ENCODE data around the gene VKORC1L1. TPM values are rescaled to one million over a fixed set of nuclear protein-coding genes. Genes with fewer than 3 reads are reported as not detected.
A peak's percentile ranks its signal among the peaks of the same experiment; 100 is the strongest.

Gene VKORC1L1
- total and polyA plus RNA-seq, 2 of the 8 experiments (the other 6 are each of a cell fraction or from before 2014, with no cell fraction given), result 12.7 to 45.3 TPM

GRCh38 chr7:65981965-65982792 is 109.3 kb downstream of the VKORC1L1 start, which contains the start of gene GUSB (continued):
- TF ChIP-seq CHD7 (IDR thresholded peaks at IDR 0.05; ENCODE audit: insufficient replicate concordance, low read length) (no peak), CHD2 (IDR thresholded peaks at IDR 0.05; ENCODE audit: low read length) (0 out of 2 replicates have a peak, but pooled peaks have one; percentile 32), SRF (IDR thresholded peaks at IDR 0.05; ENCODE audit: low read depth, low read length) (no peak), JUN (IDR thresholded peaks at IDR 0.05; ENCODE audit: low read depth, low read length) (no peak), EGR1 (IDR thresholded peaks at IDR 0.05; ENCODE audit: borderline replicate concordance, low read depth, low read length) (peak; percentile 45; the same call in 1 of the 2 replicates), SP4 (IDR thresholded peaks at IDR 0.05; ENCODE audit: low read length) (0 out of 2 replicates have a peak, but pooled peaks have one; percentile 47), RAD21 (IDR thresholded peaks at IDR 0.05 in 1 of 2, conservative IDR thresholded peaks at IDR 0.05 in 1 of 2; ENCODE audit: low read depth in 2 of 2, low read length in 2 of 2) (peak in 1 of 2 experiments; percentile 16; a peak in 1 of 4 replicates), POLR2A (IDR thresholded peaks at IDR 0.05; ENCODE audit: control extremely low read depth in 1 of 2, low read depth in 2 of 2, low read length in 2 of 2) (peak; percentile 92 to 96), CBX8 (IDR thresholded peaks at IDR 0.05; ENCODE audit: borderline replicate concordance, low read depth, low read length) (no peak), HDAC6 (IDR thresholded peaks at IDR 0.05; ENCODE audit: low read depth, low read length) (no peak)
